IMR-90 (cell line): Measurements from ENCODE around the gene SPAG4. TPM values are rescaled to one million over a fixed set of nuclear protein-coding genes. Genes with fewer than 3 reads are reported as not detected.

Experiments
- ATAC-seq: fragments of 200-7000 bp; cut with Tn5 transposase; 2 replicates; pipeline ENCODE4 v1.9.1; 2020; ENCODE audit warnings: low read depth, mild to moderate bottlenecking, moderate library complexity
- BruUV-seq: library from RNA; stranded (reverse); fragments of 400-500 nt; replicated peaks from 2 replicates; lab custom pipeline; 2021; lab: Mats Ljungman, UMichigan
- CTCF ChIA-PET: fragments of 300-600 bp; formaldehyde crosslinking; extraction: SDS; loops from one replicate; lab custom pipeline; 2021; ENCODE audit warnings: antibody characterized with exemption; lab: Yijun Ruan, JAX
- POLR2A ChIA-PET: fragments of 300-600 bp; sonication (Branson Sonifier 250); formaldehyde crosslinking; loops from one replicate; lab custom pipeline; 2022; ENCODE audit warnings: antibody characterized with exemption; ENCODE audit not compliant: unreplicated experiment; lab: Charles Lee
- DNase-seq: peaks from one replicate; pipeline ENCODE4 v3.0.0; 2013
- H2AFZ ChIP-seq: replicated peaks from 2 replicates; pipeline ENCODE3; 2013; ENCODE audit warnings: low read length, mild to moderate bottlenecking; ENCODE audit not compliant: poor library complexity
- H2AK5ac ChIP-seq: 2 replicates; pipeline ENCODE4 v1.6.1; 2013; ENCODE audit warnings: low read depth, low read length, inconsistent platforms
- H2AK9ac ChIP-seq: replicated peaks from 2 replicates; pipeline ENCODE3; 2013; ENCODE audit warnings: mild to moderate bottlenecking, low read depth, low read length, moderate library complexity; ENCODE audit not compliant: poor library complexity
- H2BK120ac ChIP-seq: 2 replicates; pipeline ENCODE4 v1.6.1; 2013; ENCODE audit warnings: low read depth, low read length, inconsistent platforms
- H2BK15ac ChIP-seq: 3 replicates; pipeline ENCODE4 v1.6.1; 2013; ENCODE audit warnings: low read depth, low read length, inconsistent platforms
- H2BK20ac ChIP-seq: 2 replicates; pipeline ENCODE4 v1.6.1; 2013; ENCODE audit warnings: low read depth, mild to moderate bottlenecking, inconsistent platforms, low read length, moderate library complexity
- H2BK5ac ChIP-seq: 2 replicates; pipeline ENCODE4 v1.6.1; 2013; ENCODE audit warnings: mild to moderate bottlenecking, low read depth, low read length, inconsistent platforms; ENCODE audit not compliant: poor library complexity, severe bottlenecking
- H3K14ac ChIP-seq: replicated peaks from 2 replicates; pipeline ENCODE4 v1.6.1; 2013; ENCODE audit warnings: low read depth, low read length, inconsistent platforms
- H3K18ac ChIP-seq: 2 replicates; pipeline ENCODE4 v1.6.1; 2013; ENCODE audit warnings: low read depth, low read length, control low read depth
- H3K23ac ChIP-seq: 2 replicates; pipeline ENCODE4 v1.6.1; 2013; ENCODE audit warnings: low read depth, low read length, inconsistent platforms
- H3K27ac ChIP-seq: 2 replicates; pipeline ENCODE4 v1.5.1; 2013; ENCODE audit warnings: mild to moderate bottlenecking, control low read depth, low read length; ENCODE audit not compliant: insufficient read depth
- H3K27me3 ChIP-seq: 2 replicates; pipeline ENCODE4 v1.6.1; 2013; ENCODE audit warnings: low read length; ENCODE audit not compliant: control insufficient read depth, insufficient read depth
- H3K36me3 ChIP-seq: 2 replicates; pipeline ENCODE4 v1.6.1; 2013; ENCODE audit warnings: low read length, mixed read lengths; ENCODE audit not compliant: control insufficient read depth, insufficient read depth
- H3K4ac ChIP-seq: 2 replicates; pipeline ENCODE4 v1.6.1; 2013; ENCODE audit warnings: low read depth, low read length, inconsistent platforms
- H3K4me1 ChIP-seq: 2 replicates; pipeline ENCODE4 v1.6.1; 2013; ENCODE audit warnings: low read length, mixed read lengths; ENCODE audit not compliant: control insufficient read depth, insufficient read depth
- H3K4me2 ChIP-seq: 2 replicates; pipeline ENCODE4 v1.6.1; 2013; ENCODE audit warnings: low read depth, mild to moderate bottlenecking, control low read depth, low read length, moderate library complexity
- H3K4me3 ChIP-seq: 2 replicates; pipeline ENCODE4 v1.5.1; 2013; ENCODE audit warnings: low read depth, mild to moderate bottlenecking, control low read depth, low read length, moderate library complexity; ENCODE audit not compliant: insufficient read depth
- H3K56ac ChIP-seq: 2 replicates; pipeline ENCODE4 v1.6.1; 2013; ENCODE audit warnings: low read length, inconsistent platforms; ENCODE audit not compliant: insufficient read depth; ENCODE audit errors: extremely low read depth
- H3K79me1 ChIP-seq, 2 experiments: 2 replicates each; pipeline ENCODE4 v1.6.1; 2013; ENCODE audit warnings: low read length in 2 of 2, inconsistent platforms in 1 of 2, low read depth in 1 of 2
- H3K9ac ChIP-seq: 2 replicates; pipeline ENCODE4 v1.6.1; 2013; ENCODE audit warnings: low read depth, low read length, control low read depth
- H3K9me1 ChIP-seq: 2 replicates; pipeline ENCODE4 v1.6.1; 2013; ENCODE audit warnings: low read length, inconsistent platforms; ENCODE audit not compliant: insufficient read depth
- H3K9me3 ChIP-seq: 2 replicates; pipeline ENCODE4 v1.6.1; 2013; ENCODE audit warnings: low read length; ENCODE audit not compliant: control insufficient read depth, insufficient read depth
- H4K20me1 ChIP-seq: 2 replicates; pipeline ENCODE4 v1.6.1; 2013; ENCODE audit warnings: low read length, inconsistent platforms; ENCODE audit not compliant: insufficient read depth
- H4K5ac ChIP-seq: 2 replicates; pipeline ENCODE4 v1.6.1; 2013; ENCODE audit warnings: mild to moderate bottlenecking, low read depth, low read length, control low read depth
- H4K8ac ChIP-seq, 2 experiments: 2 replicates each; pipeline ENCODE4 v1.6.1; 2013; ENCODE audit warnings: low read depth in 2 of 2, low read length in 2 of 2, control low read depth in 1 of 2, inconsistent platforms in 1 of 2
- H4K91ac ChIP-seq: 2 replicates; pipeline ENCODE4 v1.6.1; 2013; ENCODE audit warnings: low read depth, low read length, inconsistent platforms; ENCODE audit not compliant: insufficient read depth
- CEBPB ChIP-seq: IDR thresholded peaks from 2 replicates; pipeline ENCODE4 v1.6.1; 2012; ENCODE audit warnings: low read depth, low read length, improper control_type of control experiment
- CHD1 ChIP-seq: IDR thresholded peaks from 2 replicates; pipeline ENCODE4 v1.6.1; 2012; ENCODE audit warnings: low read depth, low read length, improper control_type of control experiment
- FOS ChIP-seq: fragments of 150-350 bp; IDR thresholded peaks from 2 replicates; pipeline ENCODE4 v1.6.1; 2016; ENCODE audit warnings: low read depth, low read length
- MAFK ChIP-seq: IDR thresholded peaks from 2 replicates; pipeline ENCODE4 v1.6.1; 2012; ENCODE audit warnings: low read depth, low read length, improper control_type of control experiment
- MXI1 ChIP-seq: IDR thresholded peaks from 2 replicates; pipeline ENCODE4 v1.6.1; 2012; ENCODE audit warnings: low read depth, mild to moderate bottlenecking, low read length, moderate library complexity, borderline replicate concordance
- POLR2A ChIP-seq: IDR thresholded peaks from 2 replicates; pipeline ENCODE4 v1.6.1; 2012; ENCODE audit warnings: mild to moderate bottlenecking, low read depth, low read length
- RFX5 ChIP-seq: IDR thresholded peaks from 2 replicates; pipeline ENCODE4 v1.8.0; 2012; ENCODE audit warnings: low read depth, mild to moderate bottlenecking, low read length, moderate library complexity
- SMC3 ChIP-seq: fragments of 150-350 bp; IDR thresholded peaks from 2 replicates; pipeline ENCODE4 v1.6.1; 2016; ENCODE audit warnings: low read depth, mild to moderate bottlenecking, antibody characterized with exemption, low read length, moderate library complexity
- dilution Hi-C: fragments of 300-500 bp; cut with HindIII; formaldehyde crosslinking; loops from one replicate; pipeline ENCODE4 v1.14.3; 2018; ENCODE audit warnings: low sequenced_read_pairs; ENCODE audit not compliant: unreplicated experiment
- in situ Hi-C: fragments of 300-500 bp; cut with MboI; formaldehyde crosslinking; loops from 3 replicates; pipeline ENCODE4 v1.14.3; 2019; ENCODE audit warnings: low sequenced_read_pairs, inconsistent platforms, mixed read lengths
- intact Hi-C: fragments of 100-400 bp; cut with micrococcal nuclease; formaldehyde crosslinking; loops from 2 replicates; pipeline ENCODE4 v1.10.0; 2022
- polyA plus RNA-seq, 3 experiments: library from polyadenylated mRNA; depleted of rRNA; stranded (reverse); fragments of >200 nt; gene quantifications; 2 replicates each; pipeline ENCODE4 v1.2.3, GENCODE V29; 2012; ENCODE audit warnings: low replicate concordance in 1 of 3
- total RNA-seq: library from RNA; depleted of rRNA; stranded (reverse); fragments of >200 nt; gene quantifications from 2 replicates; pipeline ENCODE4 v1.2.3, GENCODE V29; 2012
- TF ChIP-seq, protein P1 (sequence below): fragments of 150-350 bp; IDR thresholded peaks from 2 replicates; pipeline ENCODE4 v1.6.1; 2017; ENCODE audit warnings: mild to moderate bottlenecking, antibody characterized with exemption, low read length, low read depth

The SPAG4 gene
- total and polyA plus RNA-seq, 2 of the 4 experiments (the other 2 are of a cell fraction), result 1.8 to 5.5 TPM

DNA sequence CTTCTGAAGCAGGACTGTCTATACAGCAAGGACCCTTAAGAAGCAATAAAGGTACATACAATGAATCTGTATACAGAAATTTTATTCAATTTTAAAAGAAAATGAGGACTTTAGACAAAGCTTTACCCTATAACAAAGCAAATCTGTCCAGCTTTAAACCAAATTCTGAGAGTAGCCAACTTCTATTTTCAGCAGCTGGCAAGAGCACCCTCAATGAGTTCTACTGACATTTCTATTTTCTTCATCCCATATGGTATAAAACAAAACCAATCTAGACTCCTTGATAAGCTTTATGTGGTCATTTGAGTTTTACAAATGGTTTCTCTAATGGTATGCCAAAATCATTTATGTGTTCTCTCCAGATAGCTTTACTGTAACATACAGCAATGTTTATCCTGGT, 36.3 kb downstream of the SPAG4 start:
- no peak overlapping the region for H2AK9ac ChIP-seq
- H2BK20ac ChIP-seq, result no peak overlapping the region
- H3K27me3 ChIP-seq, result no peaks in the 10 kb centered on the region
- no peak overlapping the region for H4K5ac ChIP-seq
- peaks cover 16% of the 10 kb centered on the region for H3K9me1 ChIP-seq
- intact Hi-C loops (loop anchor here (1.0 kb wide), 1 partner anchor 14 kb away; no protein-coding TSS in a partner anchor), in situ Hi-C loops (no loop called here), dilution Hi-C loops (no loop called here)
- H3K14ac ChIP-seq, result no peak overlapping the region
- TF ChIP-seq SMC3 (no peak), FOS (no peak), CEBPB (no peak), MAFK (no peak), POLR2A (no peak), CHD1 (no peak), MXI1 (no peak), RFX5 (no peak)
- TF ChIP-seq, protein P1, sequence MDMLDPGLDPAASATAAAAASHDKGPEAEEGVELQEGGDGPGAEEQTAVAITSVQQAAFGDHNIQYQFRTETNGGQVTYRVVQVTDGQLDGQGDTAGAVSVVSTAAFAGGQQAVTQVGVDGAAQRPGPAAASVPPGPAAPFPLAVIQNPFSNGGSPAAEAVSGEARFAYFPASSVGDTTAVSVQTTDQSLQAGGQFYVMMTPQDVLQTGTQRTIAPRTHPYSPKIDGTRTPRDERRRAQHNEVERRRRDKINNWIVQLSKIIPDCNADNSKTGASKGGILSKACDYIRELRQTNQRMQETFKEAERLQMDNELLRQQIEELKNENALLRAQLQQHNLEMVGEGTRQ, result no peak
- H4K91ac ChIP-seq, result no peak overlapping the region
- no peak overlapping the region for H2BK120ac ChIP-seq
- no peak overlapping the region for H3K56ac ChIP-seq
- H2AFZ ChIP-seq, result no peak overlapping the region
- peaks cover 89% of the 10 kb centered on the region for H4K20me1 ChIP-seq
- ChIA-PET CTCF (no interaction called here), POLR2A (no interaction called here)
- no peak overlapping the region for H3K18ac ChIP-seq
- H2BK15ac ChIP-seq, result no peak overlapping the region
- no peak overlapping the region for H2BK5ac ChIP-seq
- H3K36me3 ChIP-seq, result peaks cover 25% of the 10 kb centered on the region
- no TSS peak for BruUV-seq
- no peak for ATAC-seq
- no peak overlapping the region for H3K4ac ChIP-seq
- peaks cover 7% of the 10 kb centered on the region for H3K4me1 ChIP-seq
- H3K4me2 ChIP-seq, result no peak overlapping the region
- H3K23ac ChIP-seq, result no peak overlapping the region
- no peak overlapping the region for H2AK5ac ChIP-seq
- no peak overlapping the region for H3K9ac ChIP-seq
- H3K27ac ChIP-seq, result no peak overlapping the region
- peak; percentile 7 for DNase-seq
- peaks cover 30 to 78% of the 10 kb centered on the region in 2 experiments for H3K79me1 ChIP-seq
- H3K4me3 ChIP-seq, result no peak overlapping the region
- no peaks in the 10 kb centered on the region for H3K9me3 ChIP-seq
- H4K8ac ChIP-seq, result no peak overlapping the region
